Body of pancreas (tissue), 4 donors: ENCODE measurements around the gene GATB.
A peak's percentile ranks its signal among the peaks of the same experiment; 100 is the strongest.

Experiments
- POLR2A ChIP-seq, 3 donors: fragments of 450-650 bp; IDR thresholded peaks; one replicate each; pipeline ENCODE4 v1.6.1; 2016; ENCODE audit warnings: antibody characterized with exemption in 3 of 3, mild to moderate bottlenecking in 2 of 3
- TF ChIP-seq, protein P1 (sequence below), 7 experiments: fragments of 450-650 bp in 4 of 7; fragments of 200-600 bp in 3 of 7; sonication (generic) in 3 of 7; IDR thresholded peaks; one replicate each; pipeline ENCODE4 v1.5.1; 2016 to 2019; ENCODE audit warnings: antibody characterized with exemption in 7 of 7

DNA sequence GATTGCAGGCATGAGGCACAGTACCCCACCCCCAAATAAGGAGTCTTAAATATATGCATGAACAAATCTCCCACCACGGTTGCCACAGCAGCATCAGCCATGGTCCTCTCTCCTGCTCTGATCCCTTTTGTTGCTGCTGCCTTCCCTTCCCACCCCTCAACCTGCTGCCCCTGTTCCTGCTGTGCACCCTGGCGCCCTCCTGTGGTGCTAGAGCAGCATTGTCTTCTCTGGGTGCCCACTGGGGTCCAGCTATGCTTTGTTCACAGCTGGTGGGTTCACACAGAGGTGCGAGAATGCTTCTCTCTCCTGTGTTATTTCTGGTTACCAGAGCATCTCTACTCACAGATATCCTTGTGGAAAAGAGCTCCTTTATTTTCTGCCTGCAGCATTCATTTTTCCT is 116.2 kb downstream of the GATB start:
- no peak for TF ChIP-seq POLR2A (IDR thresholded peaks at IDR 0.05)
- TF ChIP-seq, protein P1, sequence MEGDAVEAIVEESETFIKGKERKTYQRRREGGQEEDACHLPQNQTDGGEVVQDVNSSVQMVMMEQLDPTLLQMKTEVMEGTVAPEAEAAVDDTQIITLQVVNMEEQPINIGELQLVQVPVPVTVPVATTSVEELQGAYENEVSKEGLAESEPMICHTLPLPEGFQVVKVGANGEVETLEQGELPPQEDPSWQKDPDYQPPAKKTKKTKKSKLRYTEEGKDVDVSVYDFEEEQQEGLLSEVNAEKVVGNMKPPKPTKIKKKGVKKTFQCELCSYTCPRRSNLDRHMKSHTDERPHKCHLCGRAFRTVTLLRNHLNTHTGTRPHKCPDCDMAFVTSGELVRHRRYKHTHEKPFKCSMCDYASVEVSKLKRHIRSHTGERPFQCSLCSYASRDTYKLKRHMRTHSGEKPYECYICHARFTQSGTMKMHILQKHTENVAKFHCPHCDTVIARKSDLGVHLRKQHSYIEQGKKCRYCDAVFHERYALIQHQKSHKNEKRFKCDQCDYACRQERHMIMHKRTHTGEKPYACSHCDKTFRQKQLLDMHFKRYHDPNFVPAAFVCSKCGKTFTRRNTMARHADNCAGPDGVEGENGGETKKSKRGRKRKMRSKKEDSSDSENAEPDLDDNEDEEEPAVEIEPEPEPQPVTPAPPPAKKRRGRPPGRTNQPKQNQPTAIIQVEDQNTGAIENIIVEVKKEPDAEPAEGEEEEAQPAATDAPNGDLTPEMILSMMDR (IDR thresholded peaks at IDR 0.05): peak in 6 of 7 experiments; percentile 8 to 37 (median 28)
